T1000 (cell line): ENCODE results near the gene OR2AJ1.

Experiments
- DNase-seq: peaks from one replicate; lab custom pipeline; 2025; ENCODE audit warnings: mixed read lengths; lab: John Stamatoyannopoulos, UW

The OR2AJ1 gene

GRCh38 chr1:247961791-247962190, 37.1 kb downstream of the OR2AJ1 start:
- DNase-seq = no peak

- DNase-seq = no peak
These were observed 38.4 kb downstream of the OR2AJ1 start for GRCh38 chr1:247962911-247963588.

- no peak for DNase-seq
These were observed 40.2 kb downstream of the OR2AJ1 start, which contains the start of gene OR2AK2 for GRCh38 chr1:247964933-247965332. TSS of gene OR2AK2 (plus strand) at chr1:247965233. CDS start at chr1:247965377, 144 bp downstream.

- no peak for DNase-seq
These were observed 42.0 kb downstream of the OR2AJ1 start for GRCh38 chr1:247966532-247967204.
